Measurements from ENCODE around the gene EFCAB14. TPM values are rescaled to one million over a fixed set of nuclear protein-coding genes. Genes with fewer than 3 reads are reported as not detected.

The EFCAB14 gene
- polyA plus RNA-seq, 1 donor from 2014 or later, result 7.6 TPM

- Histone ChIP-seq H3K36me3 (ENCODE audit: insufficient read depth, low read length) (no peaks in the 10 kb centered on the region), H2AFZ (ENCODE audit: low read depth, low read length) (no peak overlapping the region), H3K9me3 (ENCODE audit: low read length) (no peaks in the 10 kb centered on the region), H3K4me3 (ENCODE audit: low read length) (no peak overlapping the region), H3F3A (ENCODE audit: insufficient read depth, low read length, poor library complexity, severe bottlenecking) (no peaks in the 10 kb centered on the region), H3K4me2 (ENCODE audit: low read length) (no peak overlapping the region), H3K27me3 (ENCODE audit: insufficient read depth, low read depth, low read length) (no peaks in the 10 kb centered on the region), H3K9me2 (ENCODE audit: insufficient read depth, low read length) (no peaks in the 10 kb centered on the region), H3K9ac (ENCODE audit: low read length) (no peak overlapping the region), H4K20me1 (ENCODE audit: insufficient read depth) (no peaks in the 10 kb centered on the region), H3K79me2 (replicated peaks; ENCODE audit: insufficient read depth, low read length) (no peaks in the 10 kb centered on the region), H3K27ac (ENCODE audit: low read length) (no peak overlapping the region)
- no peak for TF ChIP-seq EP300 (conservative IDR thresholded peaks at IDR 0.05; ENCODE audit: poor library complexity, severe bottlenecking)
- TF ChIP-seq POLR2AphosphoS5 (IDR thresholded peaks at IDR 0.05), result no peak
- no peak for TF ChIP-seq SMC3 (conservative IDR thresholded peaks at IDR 0.05; ENCODE audit: poor library complexity)
- TF ChIP-seq RAD21 (conservative IDR thresholded peaks at IDR 0.05), result no peak
- no peak for TF ChIP-seq TAF1 (IDR thresholded peaks at IDR 0.05; ENCODE audit: low read depth)
- TF ChIP-seq MXI1 (conservative IDR thresholded peaks at IDR 0.05; ENCODE audit: poor library complexity, severe bottlenecking), result no peak
- no peak for TF ChIP-seq REST (IDR thresholded peaks at IDR 0.05; ENCODE audit: borderline replicate concordance)
- TF ChIP-seq CTCF (IDR thresholded peaks at IDR 0.05; ENCODE audit: poor library complexity, severe bottlenecking), result no peak
- TF ChIP-seq EZH2 (IDR thresholded peaks at IDR 0.05; ENCODE audit: borderline replicate concordance, insufficient read depth, low read length, poor library complexity, severe bottlenecking), result no peak
Measured at GRCh38 chr1:46673749-46674182, 45.1 kb downstream of the EFCAB14 start.

- Histone ChIP-seq H4K20me1 (ENCODE audit: insufficient read depth) (no peaks in the 10 kb centered on the region), H3K4me3 (ENCODE audit: low read length) (no peak overlapping the region), H2AFZ (ENCODE audit: low read depth, low read length) (no peak overlapping the region), H3K36me3 (ENCODE audit: insufficient read depth, low read length) (no peaks in the 10 kb centered on the region), H3K4me2 (ENCODE audit: low read length) (no peak overlapping the region), H3K9ac (ENCODE audit: low read length) (no peak overlapping the region), H3K79me2 (replicated peaks; ENCODE audit: insufficient read depth, low read length) (no peaks in the 10 kb centered on the region), H3K27me3 (ENCODE audit: insufficient read depth, low read depth, low read length) (no peaks in the 10 kb centered on the region), H3K9me2 (ENCODE audit: insufficient read depth, low read length) (no peaks in the 10 kb centered on the region), H3K9me3 (ENCODE audit: low read length) (no peaks in the 10 kb centered on the region), H3F3A (ENCODE audit: insufficient read depth, low read length, poor library complexity, severe bottlenecking) (no peaks in the 10 kb centered on the region), H3K27ac (ENCODE audit: low read length) (no peak overlapping the region)
- no peak for TF ChIP-seq CTCF (IDR thresholded peaks at IDR 0.05; ENCODE audit: poor library complexity, severe bottlenecking)
- TF ChIP-seq EP300 (conservative IDR thresholded peaks at IDR 0.05; ENCODE audit: poor library complexity, severe bottlenecking), result no peak
- TF ChIP-seq EZH2 (IDR thresholded peaks at IDR 0.05; ENCODE audit: borderline replicate concordance, insufficient read depth, low read length, poor library complexity, severe bottlenecking), result no peak
- TF ChIP-seq MXI1 (conservative IDR thresholded peaks at IDR 0.05; ENCODE audit: poor library complexity, severe bottlenecking), result no peak
- TF ChIP-seq TAF1 (IDR thresholded peaks at IDR 0.05; ENCODE audit: low read depth), result no peak
- no peak for TF ChIP-seq POLR2AphosphoS5 (IDR thresholded peaks at IDR 0.05)
- TF ChIP-seq SMC3 (conservative IDR thresholded peaks at IDR 0.05; ENCODE audit: poor library complexity), result no peak
- TF ChIP-seq RAD21 (conservative IDR thresholded peaks at IDR 0.05), result no peak
- no peak for TF ChIP-seq REST (IDR thresholded peaks at IDR 0.05; ENCODE audit: borderline replicate concordance)
Measured at GRCh38 chr1:46672696-46673095, 46.2 kb downstream of the EFCAB14 start.

Data from neural cell (in vitro differentiated cells).